ENCODE data around the gene NR6A1. TPM values are rescaled to one million over a fixed set of nuclear protein-coding genes. Genes with fewer than 3 reads are reported as not detected.

Gene NR6A1
- total and polyA plus RNA-seq, 10 donors, result 0.14 to 3.7 (median 1.9) TPM

- intact Hi-C loops (cut with DNase I; ENCODE audit: low total_unique reads), result no loop called here
- Histone ChIP-seq H3K9me3 (no peaks in the 10 kb centered on the region), H3K36me3 (no peaks in the 10 kb centered on the region), H3K4me3 (no peak overlapping the region), H3K4me1 (peaks cover 0 to 9% (median 1%) of the 10 kb centered on the region in 6 donors), H3K27ac (no peak overlapping the region), H3K27me3 (replicated peaks in 1 of 7) (no peaks in the 10 kb centered on the region)
- TF ChIP-seq POLR2AphosphoS5 (IDR thresholded peaks at IDR 0.05) (no peak), CTCF (IDR thresholded peaks at IDR 0.05 in 8 of 11, conservative IDR thresholded peaks at IDR 0.05 in 3 of 11) (no peak), POLR2A (IDR thresholded peaks at IDR 0.05) (no peak)
- no peak for DNase-seq
- 73 to 93% (median 80%) methylated on average over 3 of the region's 3 CpGs for whole genome bisulfite sequencing, 5 donors
Measured at GRCh38 chr9:124707666-124708065, 63.4 kb downstream of the NR6A1 start.

GRCh38 chr9:124706685-124707084 is 64.4 kb downstream of the NR6A1 start:
- H3K27me3 ChIP-seq (replicated peaks in 1 of 7), result no peaks in the 10 kb centered on the region
- WGBS, 5 donors, result 87 to 95% (median 91%) methylated on average over 7 of the region's 7 CpGs
- H3K36me3 ChIP-seq, result no peaks in the 10 kb centered on the region
- intact Hi-C loops (cut with DNase I; ENCODE audit: low total_unique reads), result no loop called here
- H3K4me1 ChIP-seq, result peaks cover 0 to 2% (median 0%) of the 10 kb centered on the region in 6 donors
- no peak overlapping the region for H3K27ac ChIP-seq
- no peak for DNase-seq
- H3K9me3 ChIP-seq, result no peaks in the 10 kb centered on the region
- H3K4me3 ChIP-seq, result no peak overlapping the region
- no peak for TF ChIP-seq POLR2AphosphoS5 (IDR thresholded peaks at IDR 0.05)
- no peak for TF ChIP-seq CTCF (IDR thresholded peaks at IDR 0.05 in 8 of 11, conservative IDR thresholded peaks at IDR 0.05 in 3 of 11)
- TF ChIP-seq POLR2A (IDR thresholded peaks at IDR 0.05), result no peak

- Histone ChIP-seq H3K4me3 (no peak overlapping the region), H3K4me1 (peaks cover 0 to 14% (median 0%) of the 10 kb centered on the region in 6 donors), H3K9me3 (no peaks in the 10 kb centered on the region), H3K27ac (no peak overlapping the region), H3K36me3 (no peaks in the 10 kb centered on the region), H3K27me3 (replicated peaks in 1 of 7) (no peaks in the 10 kb centered on the region)
- TF ChIP-seq CTCF (IDR thresholded peaks at IDR 0.05 in 8 of 11, conservative IDR thresholded peaks at IDR 0.05 in 3 of 11), result no peak
- no peak for TF ChIP-seq POLR2AphosphoS5 (IDR thresholded peaks at IDR 0.05)
- TF ChIP-seq POLR2A (IDR thresholded peaks at IDR 0.05), result no peak
- intact Hi-C loops (cut with DNase I; ENCODE audit: low total_unique reads), result no loop called here
- DNase-seq, result no peak
- 85 to 97% (median 92%) methylated on average over 5 of the region's 5 CpGs for WGBS, 5 donors
Measured at GRCh38 chr9:124699575-124699974, 71.5 kb downstream of the NR6A1 start.

- Histone ChIP-seq H3K27ac (no peak overlapping the region), H3K27me3 (replicated peaks in 1 of 7) (no peaks in the 10 kb centered on the region), H3K9me3 (no peaks in the 10 kb centered on the region), H3K36me3 (no peaks in the 10 kb centered on the region), H3K4me1 (peaks cover 0 to 27% (median 0%) of the 10 kb centered on the region in 6 donors), H3K4me3 (no peak overlapping the region)
- DNase-seq, result no peak
- intact Hi-C loops (cut with DNase I; ENCODE audit: low total_unique reads), result no loop called here
- WGBS, 5 donors, result 60 to 79% (median 70%) methylated on average over 6 of the region's 6 CpGs
- TF ChIP-seq POLR2A (IDR thresholded peaks at IDR 0.05), result no peak
- TF ChIP-seq CTCF (IDR thresholded peaks at IDR 0.05 in 8 of 11, conservative IDR thresholded peaks at IDR 0.05 in 3 of 11), result no peak
- TF ChIP-seq POLR2AphosphoS5 (IDR thresholded peaks at IDR 0.05), result no peak
Measured at GRCh38 chr9:124698265-124698664, 72.8 kb downstream of the NR6A1 start.
